GM12878 (cell line): ENCODE results near the gene KIR2DL3. TPM values are rescaled to one million over a fixed set of nuclear protein-coding genes. Genes with fewer than 3 reads are reported as not detected.

ENCODE experiments used
- ATAC-seq: fragments of 200-7000 bp; cut with Tn5 transposase; 3 replicates; pipeline ENCODE4 v1.9.1; 2020; ENCODE audit warnings: mild to moderate bottlenecking, moderate library complexity
- BruUV-seq: library from RNA; stranded (reverse); fragments of 400-500 nt; replicated peaks from 2 replicates; lab custom pipeline; 2021; lab: Mats Ljungman, UMichigan
- CTCF ChIA-PET: fragments of 300-600 bp; sonication (Branson Sonifier 250); formaldehyde crosslinking; extraction: SDS; loops from one replicate; lab custom pipeline; 2021; ENCODE audit warnings: inconsistent platforms; lab: Yijun Ruan, JAX
- POLR2A ChIA-PET: fragments of 350-600 bp; formaldehyde crosslinking; extraction: SDS; loops from one replicate; lab custom pipeline; 2021; ENCODE audit warnings: inconsistent platforms; lab: Charles Lee
- RAD21 ChIA-PET: fragments of 300-600 bp; sonication (Branson Sonifier 250); formaldehyde crosslinking; loops from one replicate; lab custom pipeline; 2023; ENCODE audit warnings: antibody characterized with exemption; ENCODE audit not compliant: unreplicated experiment; lab: Charles Lee
- SMC1A ChIA-PET: fragments of 300-600 bp; sonication (Branson Sonifier 250); formaldehyde crosslinking; loops from one replicate; lab custom pipeline; 2023; ENCODE audit not compliant: unreplicated experiment, uncharacterized antibody; lab: Charles Lee
- DNase-seq: peaks from one replicate; pipeline ENCODE4 v3.0.0-alpha.2; 2011; ENCODE audit warnings: low read depth, low spot score
- FAIRE-seq: peaks from 3 replicates; lab custom pipeline; 2011; peaks lifted over from hg19 to GRCh38; lab: Jason Lieb, UNC
- H2AFZ ChIP-seq: 2 replicates; pipeline ENCODE4 v1.6.0; 2011; ENCODE audit warnings: low read depth, low read length, control low read depth; ENCODE audit not compliant: control insufficient read depth
- H3K27ac ChIP-seq: 2 replicates; pipeline ENCODE4 v1.5.1; 2011; ENCODE audit warnings: control low read depth; ENCODE audit not compliant: control insufficient read depth, insufficient read depth
- H3K27me3 ChIP-seq, 2 experiments: replicated peaks in 1 of 2; 2 replicates each; pipeline versions ENCODE4 v1.6.0 to v1.6.1; 2011; ENCODE audit warnings: low read length in 1 of 2; ENCODE audit not compliant: control insufficient read depth in 2 of 2, insufficient read depth in 2 of 2
- H3K36me3 ChIP-seq, 2 experiments: 2 replicates each; pipeline ENCODE4 v1.5.1; 2011; ENCODE audit warnings: low read length in 1 of 2; ENCODE audit not compliant: control insufficient read depth in 2 of 2, insufficient read depth in 2 of 2
- H3K4me1 ChIP-seq: 2 replicates; pipeline ENCODE4 v1.6.1; 2011; ENCODE audit warnings: mild to moderate bottlenecking, low read length, moderate library complexity, mixed read lengths; ENCODE audit not compliant: control insufficient read depth, insufficient read depth
- H3K4me2 ChIP-seq: 2 replicates; pipeline ENCODE4 v1.6.0; 2011; ENCODE audit warnings: control low read depth; ENCODE audit not compliant: control insufficient read depth, insufficient read depth
- H3K4me3 ChIP-seq: fragments of 200-600 bp; sonication (generic); 2 replicates; pipeline ENCODE4 v1.5.1; 2016
- H3K79me2 ChIP-seq: 2 replicates; pipeline ENCODE4 v1.6.0; 2011; ENCODE audit warnings: low read length; ENCODE audit not compliant: control insufficient read depth, insufficient read depth
- H3K9ac ChIP-seq: 2 replicates; pipeline ENCODE4 v1.8.0; 2011; ENCODE audit warnings: low read length, control low read depth, mixed read lengths; ENCODE audit not compliant: control insufficient read depth, insufficient read depth
- H3K9me3 ChIP-seq: replicated peaks from 3 replicates; pipeline ENCODE4 v1.5.1; 2011; ENCODE audit warnings: mild to moderate bottlenecking, low read length; ENCODE audit not compliant: control insufficient read depth, insufficient read depth
- H4K20me1 ChIP-seq: 2 replicates; pipeline ENCODE4 v1.6.0; 2011; ENCODE audit not compliant: control insufficient read depth, insufficient read depth
- CHD1 ChIP-seq: IDR thresholded peaks from 2 replicates; pipeline ENCODE4 v1.6.1; 2012; ENCODE audit warnings: low read depth, low read length, improper control_type of control experiment
- GABPA ChIP-seq: IDR thresholded peaks from 2 replicates; pipeline ENCODE4 v1.6.1; 2014; ENCODE audit warnings: antibody characterized with exemption, low read depth, mild to moderate bottlenecking, inconsistent platforms
- GATAD2B ChIP-seq: fragments of 450-650 bp; conservative IDR thresholded peaks from 2 replicates; pipeline ENCODE4 v1.6.1; 2017; ENCODE audit warnings: low read depth, mild to moderate bottlenecking, moderate library complexity
- HCFC1 ChIP-seq: fragments of 150-350 bp; IDR thresholded peaks from 2 replicates; pipeline ENCODE4 v1.6.1; 2014; ENCODE audit warnings: low read length
- IRF4 ChIP-seq: IDR thresholded peaks from 2 replicates; pipeline ENCODE4 v1.6.1; 2011; ENCODE audit warnings: low read depth, low read length
- MTA3 ChIP-seq: IDR thresholded peaks from 2 replicates; pipeline ENCODE4 v1.6.1; 2012; ENCODE audit warnings: low read length, inconsistent platforms, borderline replicate concordance
- MYB ChIP-seq: fragments of 150-350 bp; IDR thresholded peaks from 2 replicates; pipeline ENCODE4 v1.6.1; 2014; ENCODE audit warnings: mild to moderate bottlenecking, low read depth, low read length, borderline replicate concordance
- SPI1 ChIP-seq: IDR thresholded peaks from 2 replicates; pipeline ENCODE4 v1.6.1; 2011; ENCODE audit warnings: low read depth, mild to moderate bottlenecking, low read length, moderate library complexity, borderline replicate concordance; ENCODE audit not compliant: insufficient read depth
- WRNIP1 ChIP-seq: IDR thresholded peaks from 2 replicates; pipeline ENCODE4 v1.6.1; 2011; ENCODE audit warnings: low read depth, low read length, improper control_type of control experiment, borderline replicate concordance
- YY1 ChIP-seq: IDR thresholded peaks from 2 replicates; pipeline ENCODE4 v1.6.1; 2011; ENCODE audit warnings: low read depth, mild to moderate bottlenecking, low read length
- WGBS: methylation state at CpG from one replicate; pipeline ENCODE4 v1.1.6; 2016; ENCODE audit warnings: low lambda C conversion rate; ENCODE audit not compliant: insufficient replicate concordance, insufficient coverage; ENCODE audit errors: missing lambda C conversion rate; 5-methylcytosine and 5-hydroxymethylcytosine counted together
- in situ Hi-C: fragments of 300-500 bp; cut with MboI; formaldehyde crosslinking; loops from 9 replicates; pipeline ENCODE4 v1.14.3; 2018; ENCODE audit warnings: mixed read lengths
- intact Hi-C: fragments of 100-400 bp; cut with micrococcal nuclease; formaldehyde crosslinking; loops from one replicate; pipeline ENCODE4 v1.14.2; 2022; ENCODE audit not compliant: unreplicated experiment
- polyA plus RNA-seq, 11 experiments: library from polyadenylated mRNA; depleted of rRNA in 4 of 11; unstranded in 6 of 11; stranded (reverse) in 5 of 11; fragments of >200 nt; fragmentation: Nextera tagmentation in 4 of 11; fragmentation: Illumina TruSeq in 1 of 11; extraction: Ambion mirVana in 4 of 11; extraction: Trizol in 1 of 11; gene quantifications; 1 replicate in 1 of 11; 2 replicates in 10 of 11; pipeline versions ENCODE4 v1.2.1 to v1.2.3, GENCODE V29; 2011 to 2016; ENCODE audit warnings: inconsistent platforms in 2 of 11, missing spikeins in 2 of 11, low read depth in 1 of 11
- total RNA-seq, 4 experiments: library from RNA; depleted of rRNA in 3 of 4; stranded (reverse); fragments of >200 nt in 3 of 4; fragmentation: Illumina TruSeq in 1 of 4; extraction: Trizol in 1 of 4; gene quantifications; 2 replicates each; pipeline versions ENCODE4 v1.2.1 to v1.2.3, GENCODE V29; 2013 to 2021
- TF ChIP-seq, protein P1 (sequence below): fragments of 450-650 bp; IDR thresholded peaks from 2 replicates; pipeline ENCODE4 v1.6.1; 2016; ENCODE audit warnings: mild to moderate bottlenecking
- TF ChIP-seq, protein P2 (sequence below): fragments of 450-650 bp; IDR thresholded peaks from 2 replicates; pipeline ENCODE4 v1.6.1; 2016; ENCODE audit warnings: mild to moderate bottlenecking
- TF ChIP-seq, protein P3 (sequence below): fragments of 450-650 bp; formaldehyde crosslinking; IDR thresholded peaks from 2 replicates; pipeline ENCODE4 v1.4.0; 2022; ENCODE audit warnings: mild to moderate bottlenecking, moderate library complexity
- TF ChIP-seq, protein P4 (sequence below): fragments of 450-650 bp; formaldehyde crosslinking; IDR thresholded peaks from 2 replicates; pipeline ENCODE4 v1.4.0; 2020; ENCODE audit warnings: mild to moderate bottlenecking, moderate library complexity

Gene KIR2DL3
- total and polyA plus RNA-seq, 10 of the 15 experiments (the other 5 are each of a cell fraction or from before 2014, with no cell fraction given) = 0.45 TPM; not detected in 9

DNA sequence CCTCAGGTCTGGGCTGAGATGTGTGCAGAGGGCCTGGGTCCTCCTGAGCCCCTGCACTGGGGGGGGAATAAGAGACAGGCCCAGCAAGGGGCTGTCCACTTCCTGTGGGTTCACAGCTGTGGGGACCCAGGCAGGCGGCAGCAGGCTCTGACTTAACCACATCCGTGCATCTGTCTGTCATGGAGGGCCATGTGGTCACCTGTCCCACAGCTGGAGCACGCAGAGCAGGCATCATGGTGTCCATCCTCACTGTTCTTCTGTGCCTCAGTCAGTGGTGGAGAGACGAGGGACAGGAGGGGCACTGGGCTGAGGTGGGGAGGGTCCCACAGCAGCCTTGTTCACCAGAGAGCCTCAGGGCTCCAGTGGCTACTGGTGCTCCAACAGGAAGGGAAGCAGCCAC lies 30.4 kb upstream of the KIR2DL3 start (continued):
- TF ChIP-seq GABPA = 0 out of 2 replicates have a peak, but pooled peaks have one; percentile 34
- TF ChIP-seq YY1 = 0 out of 2 replicates have a peak, but pooled peaks have one; percentile 12

DNA sequence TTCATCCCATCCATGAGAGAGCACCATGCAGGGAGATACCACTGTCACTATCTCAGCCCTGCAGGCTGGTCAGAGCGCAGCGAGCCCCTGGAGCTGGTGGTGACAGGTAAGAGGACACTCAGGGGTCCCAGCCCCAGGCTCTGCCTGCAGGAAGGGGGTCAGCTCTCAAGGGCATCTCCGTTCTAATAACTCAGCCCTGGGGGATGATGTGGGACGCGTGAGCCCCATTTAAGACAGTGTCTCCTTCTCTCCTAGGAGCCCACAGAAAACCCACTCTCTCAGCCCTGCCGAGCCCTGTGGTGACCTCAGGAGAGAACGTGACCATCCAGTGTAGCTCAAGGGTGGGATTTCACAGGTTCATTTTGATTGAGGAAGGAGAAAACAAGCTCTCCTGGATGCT lies 29.5 kb upstream of the KIR2DL3 start:
- Histone ChIP-seq H3K9ac (no peak overlapping the region), H2AFZ (no peak overlapping the region), H3K36me3 (no peaks in the 10 kb centered on the region), H3K79me2 (no peaks in the 10 kb centered on the region), H3K4me1 (peaks cover 9% of the 10 kb centered on the region), H3K27ac (no peak overlapping the region), H4K20me1 (no peaks in the 10 kb centered on the region), H3K4me2 (no peak overlapping the region), H3K9me3 (no peaks in the 10 kb centered on the region), H3K27me3 (no peaks in the 10 kb centered on the region; a peak in 1 of 4 replicates), H3K4me3 (no peak overlapping the region)
- DNase-seq = no peak
- intact Hi-C loops (no loop called here), in situ Hi-C loops (no loop called here)
- ChIA-PET RAD21 (no interaction called here), POLR2A (no interaction called here), CTCF (interaction anchor here (0.7 kb wide), 1 partner anchor 55 kb away, joined by 3 read pairs; no protein-coding TSS in a partner anchor), SMC1A (no interaction called here)
- BruUV-seq = no TSS peak
- WGBS = 65% methylated on average over 7 of the region's 7 CpGs
- no peak for FAIRE-seq
- no peak for ATAC-seq
- no peak for TF ChIP-seq IRF4
- TF ChIP-seq, protein P1, sequence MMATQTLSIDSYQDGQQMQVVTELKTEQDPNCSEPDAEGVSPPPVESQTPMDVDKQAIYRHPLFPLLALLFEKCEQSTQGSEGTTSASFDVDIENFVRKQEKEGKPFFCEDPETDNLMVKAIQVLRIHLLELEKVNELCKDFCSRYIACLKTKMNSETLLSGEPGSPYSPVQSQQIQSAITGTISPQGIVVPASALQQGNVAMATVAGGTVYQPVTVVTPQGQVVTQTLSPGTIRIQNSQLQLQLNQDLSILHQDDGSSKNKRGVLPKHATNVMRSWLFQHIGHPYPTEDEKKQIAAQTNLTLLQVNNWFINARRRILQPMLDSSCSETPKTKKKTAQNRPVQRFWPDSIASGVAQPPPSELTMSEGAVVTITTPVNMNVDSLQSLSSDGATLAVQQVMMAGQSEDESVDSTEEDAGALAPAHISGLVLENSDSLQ = no peak
- TF ChIP-seq, protein P2, sequence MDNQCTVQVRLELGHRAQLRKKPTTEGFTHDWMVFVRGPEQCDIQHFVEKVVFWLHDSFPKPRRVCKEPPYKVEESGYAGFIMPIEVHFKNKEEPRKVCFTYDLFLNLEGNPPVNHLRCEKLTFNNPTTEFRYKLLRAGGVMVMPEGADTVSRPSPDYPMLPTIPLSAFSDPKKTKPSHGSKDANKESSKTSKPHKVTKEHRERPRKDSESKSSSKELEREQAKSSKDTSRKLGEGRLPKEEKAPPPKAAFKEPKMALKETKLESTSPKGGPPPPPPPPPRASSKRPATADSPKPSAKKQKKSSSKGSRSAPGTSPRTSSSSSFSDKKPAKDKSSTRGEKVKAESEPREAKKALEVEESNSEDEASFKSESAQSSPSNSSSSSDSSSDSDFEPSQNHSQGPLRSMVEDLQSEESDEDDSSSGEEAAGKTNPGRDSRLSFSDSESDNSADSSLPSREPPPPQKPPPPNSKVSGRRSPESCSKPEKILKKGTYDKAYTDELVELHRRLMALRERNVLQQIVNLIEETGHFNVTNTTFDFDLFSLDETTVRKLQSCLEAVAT = no peak
- TF ChIP-seq MYB = no peak
- no peak for TF ChIP-seq CHD1
- TF ChIP-seq MTA3 = no peak
- TF ChIP-seq, protein P3, sequence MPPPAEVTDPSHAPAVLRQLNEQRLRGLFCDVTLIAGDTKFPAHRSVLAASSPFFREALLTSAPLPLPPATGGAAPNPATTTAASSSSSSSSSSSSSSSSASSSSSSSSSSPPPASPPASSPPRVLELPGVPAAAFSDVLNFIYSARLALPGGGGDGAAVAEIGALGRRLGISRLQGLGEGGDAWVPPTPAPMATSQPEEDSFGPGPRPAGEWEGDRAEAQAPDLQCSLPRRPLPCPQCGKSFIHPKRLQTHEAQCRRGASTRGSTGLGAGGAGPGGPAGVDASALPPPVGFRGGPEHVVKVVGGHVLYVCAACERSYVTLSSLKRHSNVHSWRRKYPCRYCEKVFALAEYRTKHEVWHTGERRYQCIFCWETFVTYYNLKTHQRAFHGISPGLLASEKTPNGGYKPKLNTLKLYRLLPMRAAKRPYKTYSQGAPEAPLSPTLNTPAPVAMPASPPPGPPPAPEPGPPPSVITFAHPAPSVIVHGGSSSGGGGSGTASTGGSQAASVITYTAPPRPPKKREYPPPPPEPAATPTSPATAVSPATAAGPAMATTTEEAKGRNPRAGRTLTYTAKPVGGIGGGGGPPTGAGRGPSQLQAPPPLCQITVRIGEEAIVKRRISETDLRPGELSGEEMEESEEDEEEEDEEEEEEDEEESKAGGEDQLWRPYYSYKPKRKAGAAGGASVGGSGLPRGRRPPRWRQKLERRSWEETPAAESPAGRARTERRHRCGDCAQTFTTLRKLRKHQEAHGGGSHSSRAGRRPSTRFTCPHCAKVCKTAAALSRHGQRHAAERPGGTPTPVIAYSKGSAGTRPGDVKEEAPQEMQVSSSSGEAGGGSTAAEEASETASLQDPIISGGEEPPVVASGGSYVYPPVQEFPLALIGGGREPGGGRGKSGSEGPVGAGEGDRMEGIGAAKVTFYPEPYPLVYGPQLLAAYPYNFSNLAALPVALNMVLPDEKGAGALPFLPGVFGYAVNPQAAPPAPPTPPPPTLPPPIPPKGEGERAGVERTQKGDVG (CRISPR knock-in tag) = no peak
- TF ChIP-seq GATAD2B = no peak
- TF ChIP-seq, protein P4, sequence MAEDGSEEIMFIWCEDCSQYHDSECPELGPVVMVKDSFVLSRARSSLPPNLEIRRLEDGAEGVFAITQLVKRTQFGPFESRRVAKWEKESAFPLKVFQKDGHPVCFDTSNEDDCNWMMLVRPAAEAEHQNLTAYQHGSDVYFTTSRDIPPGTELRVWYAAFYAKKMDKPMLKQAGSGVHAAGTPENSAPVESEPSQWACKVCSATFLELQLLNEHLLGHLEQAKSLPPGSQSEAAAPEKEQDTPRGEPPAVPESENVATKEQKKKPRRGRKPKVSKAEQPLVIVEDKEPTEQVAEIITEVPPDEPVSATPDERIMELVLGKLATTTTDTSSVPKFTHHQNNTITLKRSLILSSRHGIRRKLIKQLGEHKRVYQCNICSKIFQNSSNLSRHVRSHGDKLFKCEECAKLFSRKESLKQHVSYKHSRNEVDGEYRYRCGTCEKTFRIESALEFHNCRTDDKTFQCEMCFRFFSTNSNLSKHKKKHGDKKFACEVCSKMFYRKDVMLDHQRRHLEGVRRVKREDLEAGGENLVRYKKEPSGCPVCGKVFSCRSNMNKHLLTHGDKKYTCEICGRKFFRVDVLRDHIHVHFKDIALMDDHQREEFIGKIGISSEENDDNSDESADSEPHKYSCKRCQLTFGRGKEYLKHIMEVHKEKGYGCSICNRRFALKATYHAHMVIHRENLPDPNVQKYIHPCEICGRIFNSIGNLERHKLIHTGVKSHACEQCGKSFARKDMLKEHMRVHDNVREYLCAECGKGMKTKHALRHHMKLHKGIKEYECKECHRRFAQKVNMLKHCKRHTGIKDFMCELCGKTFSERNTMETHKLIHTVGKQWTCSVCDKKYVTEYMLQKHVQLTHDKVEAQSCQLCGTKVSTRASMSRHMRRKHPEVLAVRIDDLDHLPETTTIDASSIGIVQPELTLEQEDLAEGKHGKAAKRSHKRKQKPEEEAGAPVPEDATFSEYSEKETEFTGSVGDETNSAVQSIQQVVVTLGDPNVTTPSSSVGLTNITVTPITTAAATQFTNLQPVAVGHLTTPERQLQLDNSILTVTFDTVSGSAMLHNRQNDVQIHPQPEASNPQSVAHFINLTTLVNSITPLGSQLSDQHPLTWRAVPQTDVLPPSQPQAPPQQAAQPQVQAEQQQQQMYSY (CRISPR knock-in tag) = no peak
- TF ChIP-seq SPI1 = no peak
- TF ChIP-seq HCFC1 = no peak
- TF ChIP-seq WRNIP1 = no peak
